Liver (tissue), 10 donors: Measurements from ENCODE around the gene PGGHG. TPM values are rescaled to one million over a fixed set of nuclear protein-coding genes. Genes with fewer than 3 reads are reported as not detected.

Experiments
- DNase-seq: peaks from one replicate; pipeline ENCODE4 v3.0.0-alpha.2; 2017; ENCODE audit warnings: low spot score
- H3K27ac ChIP-seq, 2 donors: one replicate each; pipeline ENCODE4 v1.7.0; 2013; ENCODE audit warnings: inconsistent platforms in 2 of 2, low read length in 2 of 2, control low read depth in 1 of 2, low read depth in 1 of 2, mild to moderate bottlenecking in 1 of 2
- H3K27me3 ChIP-seq, 4 donors: one replicate each; pipeline versions ENCODE4 v1.6.1 to v1.7.0; 2013; ENCODE audit warnings: low read length in 3 of 4, inconsistent platforms in 1 of 4, mild to moderate bottlenecking in 1 of 4, moderate library complexity in 1 of 4; ENCODE audit not compliant: control insufficient read depth in 4 of 4, insufficient read depth in 4 of 4
- H3K36me3 ChIP-seq, 4 donors: one replicate each; pipeline versions ENCODE4 v1.6.1 to v1.7.0; 2013; ENCODE audit warnings: low read length in 3 of 4, mild to moderate bottlenecking in 3 of 4, low read depth in 1 of 4, moderate library complexity in 1 of 4; ENCODE audit not compliant: control insufficient read depth in 4 of 4, insufficient read depth in 3 of 4
- H3K4me1 ChIP-seq, 4 donors: one replicate each; pipeline versions ENCODE4 v1.6.1 to v1.7.0; 2013; ENCODE audit warnings: low read length in 3 of 4, mild to moderate bottlenecking in 3 of 4, moderate library complexity in 1 of 4; ENCODE audit not compliant: control insufficient read depth in 4 of 4, insufficient read depth in 4 of 4
- H3K4me3 ChIP-seq, 3 donors: one replicate each; pipeline versions ENCODE4 v1.6.1 to v1.7.0; 2013; ENCODE audit warnings: low read length in 3 of 3, control low read depth in 1 of 3, low read depth in 1 of 3, mild to moderate bottlenecking in 1 of 3
- H3K9ac ChIP-seq, 2 donors: one replicate each; pipeline ENCODE4 v1.7.0; 2013; ENCODE audit warnings: low read length in 2 of 2, mild to moderate bottlenecking in 2 of 2, moderate library complexity in 2 of 2, control low read depth in 1 of 2, low read depth in 1 of 2
- H3K9me3 ChIP-seq, 4 donors: one replicate each; pipeline versions ENCODE4 v1.6.1 to v1.7.0; 2013; ENCODE audit warnings: low read length in 3 of 4; ENCODE audit not compliant: control insufficient read depth in 4 of 4
- FOXA1 ChIP-seq: IDR thresholded peaks from 2 replicates; pipeline ENCODE4 v1.6.1; 2016; ENCODE audit warnings: antibody characterized with exemption
- GABPA ChIP-seq, 2 donors: IDR thresholded peaks in 1 of 2; conservative IDR thresholded peaks in 1 of 2; 2 replicates each; pipeline ENCODE4 v1.6.1; 2016; ENCODE audit warnings: antibody characterized with exemption in 2 of 2, mild to moderate bottlenecking in 1 of 2, moderate library complexity in 1 of 2
- JUND ChIP-seq, 2 donors: IDR thresholded peaks; 2 replicates each; pipeline ENCODE4 v1.6.1; 2016; ENCODE audit warnings: antibody characterized with exemption in 2 of 2
- RAD21 ChIP-seq, 2 donors: IDR thresholded peaks; 2 replicates each; pipeline ENCODE4 v1.6.1; 2016; ENCODE audit warnings: antibody characterized with exemption in 2 of 2, mild to moderate bottlenecking in 2 of 2
- RXRA ChIP-seq, 2 donors: IDR thresholded peaks; 2 replicates each; pipeline ENCODE4 v1.6.1; 2017 to 2018; ENCODE audit warnings: antibody characterized with exemption in 2 of 2, mild to moderate bottlenecking in 1 of 2
- TAF1 ChIP-seq: conservative IDR thresholded peaks from 2 replicates; pipeline ENCODE4 v1.6.1; 2016; ENCODE audit warnings: antibody characterized with exemption, mild to moderate bottlenecking
- WGBS: extraction: QIAGEN DNeasy Blood & Tissue Kit; methylation state at CpG from one replicate; pipeline ENCODE4 v1.1.7; 2013; 5-methylcytosine and 5-hydroxymethylcytosine counted together
- polyA plus RNA-seq, 2 donors: library from polyadenylated mRNA; stranded (reverse) in 1 of 2; unstranded in 1 of 2; fragments of 200-250 nt in 1 of 2; fragments of >200 nt in 1 of 2; fragmentation: Nextera tagmentation in 1 of 2; extraction: Ambion mirVana in 1 of 2; gene quantifications; one replicate each; pipeline versions ENCODE4 v1.2.1 to v1.2.3, GENCODE V29; 2013 to 2015
- small RNA-seq: library from RNA; depleted of rRNA; stranded (forward); fragments of <200 nt; gene quantifications from one replicate; pipeline ENCODE3, GENCODE V24; 2014
- total RNA-seq, 2 donors: library from RNA; depleted of rRNA; stranded (reverse); fragments of >200 nt; gene quantifications; one replicate each; pipeline ENCODE4 v1.2.3, GENCODE V29; 2014
- TF ChIP-seq, protein P1 (sequence below): fragments of 150-350 bp; IDR thresholded peaks from 2 replicates; pipeline ENCODE4 v1.5.1; 2017; ENCODE audit warnings: improper control_type of control experiment, low read depth, low read length; ENCODE audit not compliant: missing input control
- TF ChIP-seq, protein P2 (sequence below): IDR thresholded peaks from 2 replicates; pipeline ENCODE4 v1.6.1; 2016; ENCODE audit warnings: antibody characterized with exemption
- donor health status: healthy.
- donor health status: healthy.
- donor health status: healthy.
- donor health status: healthy.
- donor health status: healthy.

The PGGHG gene
- total and polyA plus RNA-seq, 4 donors, result 1.3 to 11.4 (median 7.5) TPM

DNA sequence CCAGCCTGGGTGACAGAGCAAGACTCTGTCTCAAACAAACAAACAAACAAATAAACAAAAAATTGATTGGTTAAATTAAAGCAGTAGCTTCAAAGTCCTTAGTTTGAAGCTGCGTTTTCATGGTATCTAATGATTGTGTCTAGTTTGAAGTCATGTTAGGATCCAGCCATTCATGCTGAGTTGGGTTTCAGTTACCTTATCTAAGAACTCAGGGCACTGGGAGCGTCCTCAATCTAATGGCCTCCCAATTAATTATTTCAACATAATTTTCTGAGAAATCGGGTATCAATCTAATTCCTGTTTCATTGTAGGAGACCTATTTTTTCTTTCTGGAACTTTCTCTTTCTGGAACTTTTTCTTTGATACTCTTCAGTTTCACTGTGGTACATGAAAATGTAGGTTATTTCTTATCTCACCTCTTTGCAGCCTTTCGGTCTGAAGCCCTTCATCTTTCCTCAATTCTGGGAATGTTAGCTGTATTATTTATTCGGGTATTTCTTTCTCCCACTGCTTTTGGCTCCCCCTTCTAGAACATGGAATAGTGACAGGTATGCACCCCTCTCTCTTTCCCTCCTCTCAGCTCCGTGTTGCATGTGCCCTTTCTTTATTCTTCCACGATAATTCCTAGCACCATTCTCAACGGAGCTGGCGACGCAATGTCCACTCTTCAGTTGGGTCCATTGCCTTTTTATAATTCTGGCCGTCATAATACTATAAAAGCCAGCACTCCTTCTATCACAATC lies 56.1 kb downstream of the PGGHG start:
- WGBS, result 96% methylated on average over 11 of the region's 11 CpGs
- no peak for TF ChIP-seq JUND (IDR thresholded peaks at IDR 0.05)
- TF ChIP-seq, protein P1, sequence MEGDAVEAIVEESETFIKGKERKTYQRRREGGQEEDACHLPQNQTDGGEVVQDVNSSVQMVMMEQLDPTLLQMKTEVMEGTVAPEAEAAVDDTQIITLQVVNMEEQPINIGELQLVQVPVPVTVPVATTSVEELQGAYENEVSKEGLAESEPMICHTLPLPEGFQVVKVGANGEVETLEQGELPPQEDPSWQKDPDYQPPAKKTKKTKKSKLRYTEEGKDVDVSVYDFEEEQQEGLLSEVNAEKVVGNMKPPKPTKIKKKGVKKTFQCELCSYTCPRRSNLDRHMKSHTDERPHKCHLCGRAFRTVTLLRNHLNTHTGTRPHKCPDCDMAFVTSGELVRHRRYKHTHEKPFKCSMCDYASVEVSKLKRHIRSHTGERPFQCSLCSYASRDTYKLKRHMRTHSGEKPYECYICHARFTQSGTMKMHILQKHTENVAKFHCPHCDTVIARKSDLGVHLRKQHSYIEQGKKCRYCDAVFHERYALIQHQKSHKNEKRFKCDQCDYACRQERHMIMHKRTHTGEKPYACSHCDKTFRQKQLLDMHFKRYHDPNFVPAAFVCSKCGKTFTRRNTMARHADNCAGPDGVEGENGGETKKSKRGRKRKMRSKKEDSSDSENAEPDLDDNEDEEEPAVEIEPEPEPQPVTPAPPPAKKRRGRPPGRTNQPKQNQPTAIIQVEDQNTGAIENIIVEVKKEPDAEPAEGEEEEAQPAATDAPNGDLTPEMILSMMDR, result no peak
- TF ChIP-seq RAD21 (IDR thresholded peaks at IDR 0.05), result no peak
- TF ChIP-seq RXRA (IDR thresholded peaks at IDR 0.05), result no peak
- TF ChIP-seq, protein P2, sequence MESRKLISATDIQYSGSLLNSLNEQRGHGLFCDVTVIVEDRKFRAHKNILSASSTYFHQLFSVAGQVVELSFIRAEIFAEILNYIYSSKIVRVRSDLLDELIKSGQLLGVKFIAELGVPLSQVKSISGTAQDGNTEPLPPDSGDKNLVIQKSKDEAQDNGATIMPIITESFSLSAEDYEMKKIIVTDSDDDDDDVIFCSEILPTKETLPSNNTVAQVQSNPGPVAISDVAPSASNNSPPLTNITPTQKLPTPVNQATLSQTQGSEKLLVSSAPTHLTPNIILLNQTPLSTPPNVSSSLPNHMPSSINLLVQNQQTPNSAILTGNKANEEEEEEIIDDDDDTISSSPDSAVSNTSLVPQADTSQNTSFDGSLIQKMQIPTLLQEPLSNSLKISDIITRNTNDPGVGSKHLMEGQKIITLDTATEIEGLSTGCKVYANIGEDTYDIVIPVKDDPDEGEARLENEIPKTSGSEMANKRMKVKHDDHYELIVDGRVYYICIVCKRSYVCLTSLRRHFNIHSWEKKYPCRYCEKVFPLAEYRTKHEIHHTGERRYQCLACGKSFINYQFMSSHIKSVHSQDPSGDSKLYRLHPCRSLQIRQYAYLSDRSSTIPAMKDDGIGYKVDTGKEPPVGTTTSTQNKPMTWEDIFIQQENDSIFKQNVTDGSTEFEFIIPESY, result no peak
- TF ChIP-seq GABPA (IDR thresholded peaks at IDR 0.05 in 1 of 2, conservative IDR thresholded peaks at IDR 0.05 in 1 of 2), result no peak
- no peak for TF ChIP-seq FOXA1
- no peak for TF ChIP-seq TAF1
- DNase-seq, result no peak
- H3K27ac ChIP-seq, result no peak overlapping the region
- no peaks in the 10 kb centered on the region for H3K4me1 ChIP-seq
- no peaks in the 10 kb centered on the region for H3K9me3 ChIP-seq
- no peak overlapping the region for H3K4me3 ChIP-seq
- H3K36me3 ChIP-seq, result no peaks in the 10 kb centered on the region
- no peak overlapping the region for H3K9ac ChIP-seq
- no peaks in the 10 kb centered on the region for H3K27me3 ChIP-seq

Small RNA genes within 50 kb of the gene (small RNA-seq; reads per million reads assigned to genes)
- not detected for gene AC136475.6

Other genes starting within 250 kb of the PGGHG start
- not detected for gene SCGB1C1, start 96.0 kb upstream of the PGGHG start, total RNA-seq
- gene SCGB1C1, start 96.0 kb upstream of the PGGHG start, polyA plus RNA-seq, result not detected
- 10 to 100 TPM in 1 of 2 donors, 1 to 10 TPM in 1; 7.6 to 23.3 TPM for gene BET1L, start 81.7 kb upstream of the PGGHG start, total RNA-seq
- 10 to 100 TPM; 23.5 to 32.6 TPM for gene BET1L, start 81.7 kb upstream of the PGGHG start, polyA plus RNA-seq
- gene RIC8A, start 81.4 kb upstream of the PGGHG start, total RNA-seq, result 10 to 100 TPM; 36.7 to 49.6 TPM
- 10 to 100 TPM; 12.5 to 32.4 TPM for gene RIC8A, start 81.4 kb upstream of the PGGHG start, polyA plus RNA-seq
- gene SIRT3, start 52.8 kb upstream of the PGGHG start, total RNA-seq, result 10 to 100 TPM in 1 of 2 donors, 1 to 10 TPM in 1; 9.9 to 13.7 TPM
- 10 to 100 TPM; 15.4 to 17.1 TPM for gene SIRT3, start 52.8 kb upstream of the PGGHG start, polyA plus RNA-seq
- gene PSMD13, start 52.1 kb upstream of the PGGHG start, total RNA-seq, result 10 to 100 TPM; 50.8 to 56.7 TPM
- gene PSMD13, start 52.1 kb upstream of the PGGHG start, polyA plus RNA-seq, result 10 to 100 TPM; 48.8 to 54.7 TPM
- gene NLRP6, start 10.7 kb upstream of the PGGHG start, total RNA-seq, result 1 to 10 TPM in 1 of 2 donors, under 1 TPM in 1; 0.05 to 5.7 TPM
- 1 to 10 TPM in 1 of 2 donors, under 1 TPM in 1; 0.80 to 1.1 TPM for gene NLRP6, start 10.7 kb upstream of the PGGHG start, polyA plus RNA-seq
- gene IFITM5, start 10.4 kb downstream of the PGGHG start, total RNA-seq, result not detected
- gene IFITM5, start 10.4 kb downstream of the PGGHG start, polyA plus RNA-seq, result not detected
- gene IFITM2, start 18.7 kb downstream of the PGGHG start, total RNA-seq, result 10 to 100 TPM in 1 of 2 donors, 1 to 10 TPM in 1; 8.5 to 49.0 TPM
- gene IFITM2, start 18.7 kb downstream of the PGGHG start, polyA plus RNA-seq, result 1,000 to 10,000 TPM in 1 of 2 donors, 100 to 1,000 TPM in 1; 759 to 1,441 TPM
- 10 to 100 TPM; 12.6 to 37.4 TPM for gene IFITM1, start 24.9 kb downstream of the PGGHG start, total RNA-seq
- 100 to 1,000 TPM in 1 of 2 donors, 10 to 100 TPM in 1; 96.0 to 113 TPM for gene IFITM1, start 24.9 kb downstream of the PGGHG start, polyA plus RNA-seq
- 100 to 1,000 TPM in 1 of 2 donors, 10 to 100 TPM in 1; 48.6 to 105 TPM for gene IFITM3, start 31.7 kb downstream of the PGGHG start, total RNA-seq
- 1,000 to 10,000 TPM; 2,070 to 2,255 TPM for gene IFITM3, start 31.7 kb downstream of the PGGHG start, polyA plus RNA-seq
- under 1 TPM; 0.42 TPM for gene B4GALNT4, start 80.4 kb downstream of the PGGHG start, total RNA-seq
- under 1 TPM in 1 of 2 donors, not detected in 1; 0.15 TPM for gene B4GALNT4, start 80.4 kb downstream of the PGGHG start, polyA plus RNA-seq
- gene PKP3, start 105.1 kb downstream of the PGGHG start, total RNA-seq, result under 1 TPM; 0.25 to 0.37 TPM
- under 1 TPM in 1 of 2 donors, not detected in 1; 0.08 TPM for gene PKP3, start 105.1 kb downstream of the PGGHG start, polyA plus RNA-seq
- gene SIGIRR, start 125.9 kb downstream of the PGGHG start, total RNA-seq, result 10 to 100 TPM; 12.4 to 46.7 TPM
- gene SIGIRR, start 125.9 kb downstream of the PGGHG start, polyA plus RNA-seq, result 10 to 100 TPM; 70.6 to 87.7 TPM
- gene ANO9, start 152.9 kb downstream of the PGGHG start, total RNA-seq, result under 1 TPM; 0.37 to 0.75 TPM
- under 1 TPM; 0.20 to 0.42 TPM for gene ANO9, start 152.9 kb downstream of the PGGHG start, polyA plus RNA-seq
- gene PTDSS2, start 161.2 kb downstream of the PGGHG start, total RNA-seq, result 10 to 100 TPM; 12.0 to 15.6 TPM
- gene PTDSS2, start 161.2 kb downstream of the PGGHG start, polyA plus RNA-seq, result 1 to 10 TPM; 5.1 to 8.4 TPM
- 10 to 100 TPM; 68.5 to 77.8 TPM for gene RNH1, start 218.1 kb downstream of the PGGHG start, total RNA-seq
- 10 to 100 TPM; 75.7 to 99.1 TPM for gene RNH1, start 218.1 kb downstream of the PGGHG start, polyA plus RNA-seq
- gene HRAS, start 246.4 kb downstream of the PGGHG start, total RNA-seq, result 1 to 10 TPM; 4.7 to 8.6 TPM
- gene HRAS, start 246.4 kb downstream of the PGGHG start, polyA plus RNA-seq, result 10 to 100 TPM; 13.2 to 17.4 TPM
- under 1 TPM; 0.17 to 0.23 TPM for gene LRRC56, start 248.4 kb downstream of the PGGHG start, total RNA-seq
- gene LRRC56, start 248.4 kb downstream of the PGGHG start, polyA plus RNA-seq, result under 1 TPM; 0.08 to 0.46 TPM